MV-4-11 (cell line): ENCODE results near the gene PSEN2.
"Not testable (repeated sequence)": the region's sequence is repeated elsewhere in the genome, so short reads cannot be mapped to it uniquely, and the experiment has no call there.

ENCODE experiments used
- DNase-seq: peaks from one replicate; lab custom pipeline; 2025; lab: John Stamatoyannopoulos, UW

Gene PSEN2

GRCh38 chr1:226870401-226871279, at the start of gene PSEN2:
Gene PSEN2, plus strand, starts transcription at chr1:226870616. Its CDS starts 11,292 bp downstream, at chr1:226881908.
- DNase-seq, result peak; percentile 12

- DNase-seq, result peak; percentile 10
Observed at GRCh38 chr1:226820941-226821718, 49.3 kb upstream of the PSEN2 start.

- no peak for DNase-seq
Observed at GRCh38 chr1:226821719-226822085, 48.7 kb upstream of the PSEN2 start.

GRCh38 chr1:226823643-226824042, 46.8 kb upstream of the PSEN2 start:
- DNase-seq, result peak; percentile 56

GRCh38 chr1:226825037-226825745, 45.2 kb upstream of the PSEN2 start:
- no peak for DNase-seq

- DNase-seq, result no peak
Observed at GRCh38 chr1:226825746-226826100, 44.7 kb upstream of the PSEN2 start.

GRCh38 chr1:226826479-226827261, 43.7 kb upstream of the PSEN2 start:
- peak; percentile 19 for DNase-seq

- peak; percentile 18 for DNase-seq
Observed at GRCh38 chr1:226827458-226827857, 43.0 kb upstream of the PSEN2 start.

- DNase-seq, result peak; percentile 92
Observed at GRCh38 chr1:226827968-226828513, 42.4 kb upstream of the PSEN2 start.

GRCh38 chr1:226829105-226829504, 41.3 kb upstream of the PSEN2 start:
- no peak for DNase-seq

- DNase-seq, result no peak
Observed at GRCh38 chr1:226831953-226832352, 38.5 kb upstream of the PSEN2 start.

GRCh38 chr1:226832613-226833012, 37.8 kb upstream of the PSEN2 start:
- DNase-seq, result no peak

GRCh38 chr1:226834179-226834578, 36.2 kb upstream of the PSEN2 start:
- DNase-seq, result not testable (repeated sequence)

- not testable (repeated sequence) for DNase-seq
Observed at GRCh38 chr1:226835396-226835795, 35.0 kb upstream of the PSEN2 start.

- DNase-seq, result not testable (repeated sequence)
Observed at GRCh38 chr1:226837966-226838365, 32.5 kb upstream of the PSEN2 start.

- DNase-seq, result no peak
Observed at GRCh38 chr1:226838456-226838855, 32.0 kb upstream of the PSEN2 start.

GRCh38 chr1:226845624-226846023, 24.8 kb upstream of the PSEN2 start:
- DNase-seq, result no peak

- no peak for DNase-seq
Observed at GRCh38 chr1:226846786-226847185, 23.6 kb upstream of the PSEN2 start.

- not testable (repeated sequence) for DNase-seq
Observed at GRCh38 chr1:226854548-226854947, 15.9 kb upstream of the PSEN2 start.

GRCh38 chr1:226862890-226863289, 7.5 kb upstream of the PSEN2 start:
- DNase-seq, result no peak

GRCh38 chr1:226863446-226863845, 7.0 kb upstream of the PSEN2 start:
- DNase-seq, result peak; percentile 56
